IMR-90 (cell line): ENCODE measurements around the gene GPC6.

Experiments
- CEBPB ChIP-seq: IDR thresholded peaks from 2 replicates; pipeline ENCODE4 v1.6.1; 2012; ENCODE audit warnings: low read depth, low read length, improper control_type of control experiment
- FOS ChIP-seq: fragments of 150-350 bp; IDR thresholded peaks from 2 replicates; pipeline ENCODE4 v1.6.1; 2016; ENCODE audit warnings: low read depth, low read length
- MAFK ChIP-seq: IDR thresholded peaks from 2 replicates; pipeline ENCODE4 v1.6.1; 2012; ENCODE audit warnings: low read depth, low read length, improper control_type of control experiment
- MAZ ChIP-seq: IDR thresholded peaks from 2 replicates; pipeline ENCODE4 v1.6.1; 2012; ENCODE audit warnings: low read depth, mild to moderate bottlenecking, low read length, improper control_type of control experiment, moderate library complexity, borderline replicate concordance
- MXI1 ChIP-seq: IDR thresholded peaks from 2 replicates; pipeline ENCODE4 v1.6.1; 2012; ENCODE audit warnings: low read depth, mild to moderate bottlenecking, low read length, moderate library complexity, borderline replicate concordance
- NFE2L2 ChIP-seq: fragments of 150-350 bp; IDR thresholded peaks from 2 replicates; pipeline ENCODE4 v1.6.1; 2016; ENCODE audit warnings: low read depth, mild to moderate bottlenecking, low read length
- POLR2A ChIP-seq: IDR thresholded peaks from 2 replicates; pipeline ENCODE4 v1.6.1; 2012; ENCODE audit warnings: mild to moderate bottlenecking, low read depth, low read length
- RAD21 ChIP-seq: IDR thresholded peaks from 2 replicates; pipeline ENCODE4 v1.6.1; 2012; ENCODE audit warnings: low read length, improper control_type of control experiment
- RCOR1 ChIP-seq: IDR thresholded peaks from 2 replicates; pipeline ENCODE4 v1.6.1; 2012; ENCODE audit warnings: mild to moderate bottlenecking, low read length, improper control_type of control experiment; ENCODE audit not compliant: insufficient replicate concordance
- RFX5 ChIP-seq: IDR thresholded peaks from 2 replicates; pipeline ENCODE4 v1.8.0; 2012; ENCODE audit warnings: low read depth, mild to moderate bottlenecking, low read length, moderate library complexity
- SMC3 ChIP-seq: fragments of 150-350 bp; IDR thresholded peaks from 2 replicates; pipeline ENCODE4 v1.6.1; 2016; ENCODE audit warnings: low read depth, mild to moderate bottlenecking, antibody characterized with exemption, low read length, moderate library complexity
- TF ChIP-seq, protein P1 (sequence below): conservative IDR thresholded peaks from 2 replicates; pipeline ENCODE4 v1.5.1; 2012; ENCODE audit warnings: mild to moderate bottlenecking, low read depth, low read length, improper control_type of control experiment
- TF ChIP-seq, protein P2 (sequence below): fragments of 150-350 bp; IDR thresholded peaks from 2 replicates; pipeline ENCODE4 v1.6.1; 2017; ENCODE audit warnings: mild to moderate bottlenecking, antibody characterized with exemption, low read length, low read depth

DNA sequence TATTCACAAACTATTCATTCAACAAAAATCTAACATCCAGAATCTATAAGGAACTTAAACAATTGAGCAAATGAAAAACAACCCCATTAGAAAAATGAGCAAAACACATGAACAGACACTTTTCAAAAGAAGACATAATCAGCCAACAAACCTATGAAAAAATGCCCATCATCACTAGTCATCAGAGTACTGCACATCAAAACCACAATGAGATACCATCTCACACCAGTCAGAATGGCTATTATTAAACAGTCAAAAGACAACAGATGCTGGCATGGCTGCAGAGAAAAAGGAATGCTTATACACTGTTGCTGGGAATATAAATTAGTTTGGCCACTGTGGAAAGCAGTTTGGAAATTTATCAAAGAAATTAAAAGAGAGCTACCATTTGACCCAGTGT is 487.6 kb downstream of the GPC6 start:
- TF ChIP-seq, protein P1, sequence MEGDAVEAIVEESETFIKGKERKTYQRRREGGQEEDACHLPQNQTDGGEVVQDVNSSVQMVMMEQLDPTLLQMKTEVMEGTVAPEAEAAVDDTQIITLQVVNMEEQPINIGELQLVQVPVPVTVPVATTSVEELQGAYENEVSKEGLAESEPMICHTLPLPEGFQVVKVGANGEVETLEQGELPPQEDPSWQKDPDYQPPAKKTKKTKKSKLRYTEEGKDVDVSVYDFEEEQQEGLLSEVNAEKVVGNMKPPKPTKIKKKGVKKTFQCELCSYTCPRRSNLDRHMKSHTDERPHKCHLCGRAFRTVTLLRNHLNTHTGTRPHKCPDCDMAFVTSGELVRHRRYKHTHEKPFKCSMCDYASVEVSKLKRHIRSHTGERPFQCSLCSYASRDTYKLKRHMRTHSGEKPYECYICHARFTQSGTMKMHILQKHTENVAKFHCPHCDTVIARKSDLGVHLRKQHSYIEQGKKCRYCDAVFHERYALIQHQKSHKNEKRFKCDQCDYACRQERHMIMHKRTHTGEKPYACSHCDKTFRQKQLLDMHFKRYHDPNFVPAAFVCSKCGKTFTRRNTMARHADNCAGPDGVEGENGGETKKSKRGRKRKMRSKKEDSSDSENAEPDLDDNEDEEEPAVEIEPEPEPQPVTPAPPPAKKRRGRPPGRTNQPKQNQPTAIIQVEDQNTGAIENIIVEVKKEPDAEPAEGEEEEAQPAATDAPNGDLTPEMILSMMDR = no peak
- TF ChIP-seq RAD21 (no peak), RFX5 (no peak), POLR2A (no peak), SMC3 (no peak), CEBPB (no peak), MAFK (no peak), FOS (no peak), NFE2L2 (no peak), MXI1 (no peak), RCOR1 (no peak), MAZ (no peak)
- TF ChIP-seq, protein P2, sequence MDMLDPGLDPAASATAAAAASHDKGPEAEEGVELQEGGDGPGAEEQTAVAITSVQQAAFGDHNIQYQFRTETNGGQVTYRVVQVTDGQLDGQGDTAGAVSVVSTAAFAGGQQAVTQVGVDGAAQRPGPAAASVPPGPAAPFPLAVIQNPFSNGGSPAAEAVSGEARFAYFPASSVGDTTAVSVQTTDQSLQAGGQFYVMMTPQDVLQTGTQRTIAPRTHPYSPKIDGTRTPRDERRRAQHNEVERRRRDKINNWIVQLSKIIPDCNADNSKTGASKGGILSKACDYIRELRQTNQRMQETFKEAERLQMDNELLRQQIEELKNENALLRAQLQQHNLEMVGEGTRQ = no peak
